RPMI8226 (cell line): ENCODE results near the gene DHRS7.
"Not testable (repeated sequence)": the region's sequence is repeated elsewhere in the genome, so short reads cannot be mapped to it uniquely, and the experiment has no call there.

ENCODE experiments used
- DNase-seq: peaks from one replicate; pipeline ENCODE4 v3.0.0-alpha.2; 2015

DHRS7 gene

DNA sequence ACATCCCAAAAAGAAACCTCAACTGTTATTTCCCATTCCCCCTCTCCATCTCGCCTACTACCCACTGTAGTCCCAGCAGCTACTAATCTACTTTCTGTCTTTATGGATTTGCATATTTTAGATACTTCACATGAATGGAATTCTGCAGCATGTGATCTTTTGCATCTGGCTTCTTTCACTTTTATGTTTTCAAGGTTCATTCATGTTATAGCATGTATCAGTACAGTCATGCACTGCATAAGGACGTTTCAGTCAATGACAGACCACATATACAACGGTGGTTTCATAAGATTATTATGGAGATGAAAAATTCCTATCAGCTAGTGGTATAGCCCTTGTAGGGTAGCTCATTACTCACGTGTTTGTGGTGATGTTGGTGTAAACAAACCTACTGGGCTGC is 49.0 kb downstream of the DHRS7 start:
- no peak for DNase-seq

DNA sequence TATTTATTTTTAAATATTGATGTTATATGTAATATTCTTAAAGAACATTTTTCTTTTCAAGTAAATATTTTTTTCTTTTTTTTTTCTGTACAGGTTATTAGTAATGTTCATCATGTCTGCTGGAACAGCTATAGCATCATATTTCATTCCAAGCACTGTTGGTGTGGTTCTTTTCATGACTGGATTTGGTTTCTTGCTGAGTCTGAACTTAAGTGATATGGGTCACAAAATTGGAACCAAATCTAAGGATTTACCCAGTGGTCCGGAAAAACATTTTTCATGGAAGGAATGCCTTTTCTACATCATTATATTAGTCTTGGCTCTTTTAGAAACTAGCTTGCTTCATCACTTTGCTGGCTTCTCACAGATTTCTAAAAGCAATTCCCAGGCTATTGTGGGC is 50.3 kb downstream of the DHRS7 start:
- DNase-seq = no peak

DNA sequence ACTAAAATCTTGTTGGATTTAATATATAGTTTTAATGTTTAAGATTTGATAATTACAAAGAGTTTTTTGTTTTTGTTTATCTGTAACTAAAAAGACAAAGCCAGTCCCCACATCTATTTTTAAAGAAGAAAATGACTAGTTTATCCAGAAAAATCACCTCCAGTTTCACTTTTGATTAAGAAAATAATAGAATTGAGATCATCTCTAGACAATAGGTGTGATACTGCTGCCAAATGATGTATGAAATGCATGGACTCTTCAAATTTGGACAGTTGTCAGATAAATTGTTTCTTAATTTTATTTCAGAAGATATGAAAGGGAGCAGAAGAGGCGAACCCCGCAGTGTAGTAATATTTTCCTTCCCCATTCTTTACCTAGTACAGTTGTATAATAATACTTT is 53.5 kb downstream of the DHRS7 start:
- no peak for DNase-seq

DNA sequence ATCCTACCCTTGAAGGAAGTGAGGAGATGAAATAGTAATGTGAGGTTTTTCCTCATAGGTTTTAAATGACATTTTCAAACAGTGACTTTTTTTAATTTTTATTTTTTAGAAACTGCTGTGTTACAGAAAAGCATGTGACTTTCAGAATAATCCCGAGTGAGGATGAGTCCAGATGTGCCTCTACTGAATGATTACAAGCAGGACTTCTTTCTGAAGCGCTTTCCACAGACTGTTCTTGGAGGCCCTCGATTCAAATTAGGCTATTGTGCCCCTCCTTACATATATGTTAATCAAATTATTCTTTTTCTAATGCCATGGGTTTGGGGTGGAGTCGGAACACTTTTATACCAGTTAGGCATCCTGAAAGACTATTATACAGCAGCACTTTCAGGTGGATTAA is 57.7 kb downstream of the DHRS7 start:
- DNase-seq = no peak

DNA sequence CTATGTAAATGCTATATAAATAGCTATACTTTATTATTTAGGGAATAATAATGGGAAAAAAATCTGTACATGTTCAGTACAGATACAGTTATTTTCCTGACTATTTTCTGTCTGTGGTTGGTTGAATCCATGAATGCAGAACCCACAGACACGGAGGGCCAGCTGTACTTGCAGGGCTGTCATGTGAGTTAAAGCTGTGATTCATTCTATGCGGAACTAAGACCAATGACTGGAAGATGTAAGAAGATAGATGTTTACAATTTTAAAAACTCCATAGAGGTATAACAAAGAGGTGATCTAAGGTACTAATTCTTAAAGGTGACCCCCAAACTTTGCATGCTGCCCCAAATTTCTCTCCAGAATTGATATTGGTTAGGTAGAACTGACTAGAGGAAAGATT is 58.9 kb downstream of the DHRS7 start:
- no peak for DNase-seq

DNA sequence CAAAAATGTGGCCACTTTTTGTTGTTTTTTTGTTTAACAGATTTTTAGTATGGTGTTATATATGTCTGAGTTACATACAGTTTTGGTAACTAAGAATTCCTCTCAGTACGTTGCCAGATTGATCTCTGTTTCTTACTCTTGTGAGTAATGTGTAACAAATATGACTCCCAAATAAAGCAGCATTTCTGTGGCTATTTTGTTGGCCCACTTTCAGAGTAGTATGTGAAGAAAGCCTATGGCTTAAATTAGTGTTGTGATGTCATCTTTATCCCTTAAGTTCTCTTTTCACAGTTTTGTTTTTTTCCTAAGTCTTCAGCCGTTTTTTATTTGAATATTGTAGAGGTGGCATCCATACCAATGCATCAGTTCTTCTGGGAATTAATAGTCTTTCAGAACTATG is 62.8 kb downstream of the DHRS7 start:
- no peak for DNase-seq

DNA sequence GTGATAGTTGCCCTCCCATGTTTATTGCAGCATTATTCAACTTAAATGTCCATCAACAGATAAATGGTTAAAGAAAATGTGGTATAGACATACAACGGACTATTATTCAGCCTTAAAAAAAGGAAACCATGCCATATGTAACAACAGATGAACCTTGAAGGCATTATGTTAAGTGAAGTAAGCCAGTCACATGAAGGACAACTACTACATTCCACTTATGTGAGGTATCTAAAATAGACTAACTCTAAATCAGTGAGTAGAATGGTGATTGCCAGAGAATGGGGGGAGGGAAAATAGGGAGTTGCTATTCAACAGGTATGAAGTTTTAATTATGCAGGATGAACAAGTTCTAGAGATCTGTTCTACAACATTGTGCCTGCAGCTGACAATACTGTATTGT is 63.4 kb downstream of the DHRS7 start:
- DNase-seq = no peak

DNA sequence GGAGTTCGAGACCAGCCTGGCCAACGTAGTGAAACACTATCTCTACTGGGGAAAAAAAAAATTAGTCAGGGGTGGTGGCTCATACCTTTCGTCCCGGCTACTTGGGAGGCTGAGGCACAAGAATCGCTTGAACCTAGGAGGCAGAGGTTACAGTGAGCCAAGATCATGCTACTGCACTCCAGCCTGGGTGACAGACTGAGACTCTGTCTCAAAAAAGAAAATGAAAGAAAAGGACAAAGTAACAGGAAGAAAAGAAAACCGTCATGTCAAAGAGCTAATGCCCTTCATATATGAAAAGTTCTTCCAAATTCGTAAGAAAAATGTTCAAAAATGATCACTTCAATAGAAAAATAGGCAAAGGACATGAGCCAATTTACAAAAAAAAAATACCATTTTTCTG is 65.3 kb downstream of the DHRS7 start:
- DNase-seq = not testable (repeated sequence)

DNA sequence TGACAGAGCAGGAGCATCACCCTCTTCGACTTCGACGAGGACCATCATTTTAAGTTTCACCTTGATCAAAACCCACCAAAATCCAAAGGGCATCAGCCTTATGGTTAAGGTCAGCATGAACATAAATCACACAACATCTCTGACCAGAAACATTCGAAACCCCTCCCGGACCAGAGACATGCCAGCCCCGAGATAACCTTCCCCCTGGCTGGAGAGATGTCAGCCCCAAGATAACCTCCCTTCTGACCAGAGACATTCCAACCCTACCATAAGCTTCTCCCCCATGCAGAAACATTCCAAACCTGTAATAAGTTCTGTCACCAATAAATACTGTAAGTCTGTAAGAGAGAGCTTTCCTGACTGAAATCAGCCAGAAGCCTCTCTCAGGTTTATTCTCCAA is 67.2 kb downstream of the DHRS7 start:
- no peak for DNase-seq

DNA sequence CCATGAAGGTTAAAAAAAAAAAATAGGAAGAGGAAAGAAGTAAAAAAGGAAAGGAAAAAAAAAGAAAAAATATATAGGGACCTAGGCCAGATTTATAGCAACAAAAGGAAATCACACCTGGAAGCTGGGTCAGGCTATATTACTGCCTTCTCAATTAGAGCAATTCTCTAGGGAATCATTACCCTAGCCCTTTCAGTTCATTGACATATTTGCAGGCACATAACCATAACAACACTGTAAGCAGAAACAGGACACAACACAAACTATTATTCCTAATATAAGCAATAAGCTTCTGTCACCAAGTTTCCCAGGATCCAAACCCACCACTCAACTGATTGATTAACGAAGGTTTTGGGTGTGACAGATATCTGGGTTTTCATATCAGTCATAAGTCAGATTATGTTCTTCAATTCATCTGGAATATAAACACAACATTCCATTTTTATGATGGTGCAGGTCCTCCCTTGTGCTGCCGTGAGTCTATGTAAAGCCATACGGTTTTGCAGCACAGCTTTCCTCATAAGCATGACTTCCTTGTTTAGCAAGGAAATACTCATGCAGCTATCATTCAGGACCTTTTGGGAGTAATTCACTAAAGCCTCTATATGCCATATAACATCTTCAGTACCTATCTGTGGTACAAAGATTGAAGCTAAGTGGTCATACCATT is 69.3 kb downstream of the DHRS7 start:
- no peak for DNase-seq

DNA sequence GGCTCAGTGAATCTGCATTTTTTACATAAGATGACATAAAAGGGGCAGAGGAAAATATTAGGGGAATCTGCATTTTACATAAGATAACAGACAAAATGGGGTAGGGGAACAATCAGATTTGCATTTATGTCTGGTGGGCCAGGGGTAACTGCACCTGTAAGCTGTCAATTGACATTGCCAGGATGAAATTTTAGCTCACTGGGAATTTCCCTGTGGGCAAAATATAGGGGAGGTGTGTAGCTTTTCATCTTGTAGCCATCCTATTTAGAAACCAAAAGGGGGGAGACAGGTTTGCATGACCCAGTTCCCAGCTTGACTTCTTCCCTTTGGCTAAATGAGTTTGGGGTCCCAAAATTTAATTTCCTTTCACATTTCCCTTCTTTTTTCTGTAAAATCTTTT is 70.0 kb downstream of the DHRS7 start:
- DNase-seq = no peak

DNA sequence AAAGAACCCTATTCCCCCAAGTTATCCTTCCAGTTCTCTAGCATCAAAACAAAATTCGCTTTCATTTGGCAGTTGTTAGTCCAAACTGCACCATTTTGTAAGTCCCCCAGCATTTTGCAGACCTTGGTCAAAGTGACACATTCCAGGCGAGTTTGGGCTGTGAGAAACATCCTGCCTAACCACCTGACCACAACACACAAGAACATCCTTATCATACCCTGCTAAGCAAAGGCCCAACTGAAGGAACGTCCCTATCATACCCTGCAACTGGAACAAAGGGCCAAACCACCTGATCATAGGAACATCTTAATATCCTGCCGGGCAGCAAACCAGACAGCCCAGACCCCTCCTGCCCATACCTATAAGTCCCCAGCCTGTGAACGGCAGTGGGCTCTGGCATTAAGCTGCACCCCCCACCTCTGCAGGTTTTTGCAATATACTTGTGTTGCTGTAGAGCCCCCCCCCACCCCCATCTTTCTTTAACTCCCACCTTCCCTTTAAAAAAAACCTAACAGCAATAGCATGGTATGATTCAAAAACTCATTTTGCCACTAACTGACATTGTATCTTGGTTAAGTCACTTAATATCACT is 70.8 kb downstream of the DHRS7 start:
- DNase-seq = no peak
